Neural cell (in vitro differentiated cells): Measurements from ENCODE around the gene ADAMTS20.

Experiments used
- EP300 ChIP-seq: fragments of 450-650 bp; conservative IDR thresholded peaks from 2 replicates; pipeline ENCODE4 v1.6.1; 2014; ENCODE audit warnings: antibody characterized with exemption, mild to moderate bottlenecking, moderate library complexity; ENCODE audit not compliant: poor library complexity, severe bottlenecking
- EZH2 ChIP-seq: fragments of 200-600, 300-800 bp; shearing (Covaris generic), sonication (generic); IDR thresholded peaks from 2 replicates; pipeline ENCODE4 v1.6.1; 2014; ENCODE audit warnings: antibody characterized with exemption, low read length, borderline replicate concordance, mild to moderate bottlenecking; ENCODE audit not compliant: insufficient read depth, poor library complexity, severe bottlenecking
- MXI1 ChIP-seq: fragments of 450-650 bp; conservative IDR thresholded peaks from 2 replicates; pipeline ENCODE4 v1.6.1; 2014; ENCODE audit warnings: antibody characterized with exemption, mild to moderate bottlenecking; ENCODE audit not compliant: poor library complexity, severe bottlenecking
- POLR2AphosphoS5 ChIP-seq: IDR thresholded peaks from 2 replicates; pipeline ENCODE4 v1.6.1; 2012
- RAD21 ChIP-seq: fragments of 450-650 bp; conservative IDR thresholded peaks from 2 replicates; pipeline ENCODE4 v1.6.1; 2014; ENCODE audit warnings: antibody characterized with exemption, mild to moderate bottlenecking, moderate library complexity
- REST ChIP-seq: IDR thresholded peaks from 2 replicates; pipeline ENCODE4 v1.6.1; 2012; ENCODE audit warnings: borderline replicate concordance
- TAF1 ChIP-seq: IDR thresholded peaks from 2 replicates; pipeline ENCODE4 v1.6.1; 2012; ENCODE audit warnings: low read depth
- TF ChIP-seq, protein P1 (sequence below): fragments of 450-650 bp; IDR thresholded peaks from 2 replicates; pipeline ENCODE4 v1.5.1; 2014; ENCODE audit warnings: antibody characterized with exemption, mild to moderate bottlenecking, moderate library complexity; ENCODE audit not compliant: poor library complexity, severe bottlenecking

DNA sequence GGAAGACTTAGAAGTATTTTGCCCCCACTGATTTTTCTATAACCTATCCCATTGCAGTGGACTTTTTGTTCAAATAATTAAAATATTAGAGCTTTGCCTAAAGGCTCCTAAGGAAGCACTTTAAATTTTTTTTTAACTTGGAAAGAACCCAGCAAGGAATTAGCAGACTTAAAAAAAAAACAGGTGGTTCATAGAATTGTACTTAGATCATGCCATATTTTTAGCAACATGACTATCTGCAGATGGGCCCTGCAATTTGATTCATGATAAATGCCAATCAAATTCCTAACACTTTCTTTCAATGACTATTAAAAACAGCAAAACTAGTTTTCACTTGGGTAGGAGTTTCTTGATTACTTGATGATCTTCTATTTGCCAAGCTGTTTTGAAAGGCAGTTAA is 11.5 kb downstream of the ADAMTS20 start:
- TF ChIP-seq EP300 (no peak), EZH2 (no peak), MXI1 (no peak), POLR2AphosphoS5 (no peak), REST (no peak), RAD21 (no peak), TAF1 (no peak)
- TF ChIP-seq, protein P1, sequence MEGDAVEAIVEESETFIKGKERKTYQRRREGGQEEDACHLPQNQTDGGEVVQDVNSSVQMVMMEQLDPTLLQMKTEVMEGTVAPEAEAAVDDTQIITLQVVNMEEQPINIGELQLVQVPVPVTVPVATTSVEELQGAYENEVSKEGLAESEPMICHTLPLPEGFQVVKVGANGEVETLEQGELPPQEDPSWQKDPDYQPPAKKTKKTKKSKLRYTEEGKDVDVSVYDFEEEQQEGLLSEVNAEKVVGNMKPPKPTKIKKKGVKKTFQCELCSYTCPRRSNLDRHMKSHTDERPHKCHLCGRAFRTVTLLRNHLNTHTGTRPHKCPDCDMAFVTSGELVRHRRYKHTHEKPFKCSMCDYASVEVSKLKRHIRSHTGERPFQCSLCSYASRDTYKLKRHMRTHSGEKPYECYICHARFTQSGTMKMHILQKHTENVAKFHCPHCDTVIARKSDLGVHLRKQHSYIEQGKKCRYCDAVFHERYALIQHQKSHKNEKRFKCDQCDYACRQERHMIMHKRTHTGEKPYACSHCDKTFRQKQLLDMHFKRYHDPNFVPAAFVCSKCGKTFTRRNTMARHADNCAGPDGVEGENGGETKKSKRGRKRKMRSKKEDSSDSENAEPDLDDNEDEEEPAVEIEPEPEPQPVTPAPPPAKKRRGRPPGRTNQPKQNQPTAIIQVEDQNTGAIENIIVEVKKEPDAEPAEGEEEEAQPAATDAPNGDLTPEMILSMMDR = no peak
